KOPT-K1 (cell line): Measurements from ENCODE around the gene PDIA5.

ENCODE experiments used
- H3K27ac ChIP-seq: fragments of 200-600 bp; sonication (generic); 2 replicates; pipeline ENCODE4 v1.5.1; 2016; ENCODE audit warnings: antibody characterized with exemption, mild to moderate bottlenecking, low read depth, low read length; ENCODE audit not compliant: poor library complexity, severe bottlenecking
- H3K36me3 ChIP-seq: fragments of 200-600 bp; sonication (generic); 2 replicates; pipeline ENCODE4 v1.5.1; 2017; ENCODE audit warnings: antibody characterized with exemption, mild to moderate bottlenecking, low read length, moderate library complexity; ENCODE audit not compliant: insufficient read depth
- H3K9me3 ChIP-seq: fragments of 200-600 bp; sonication (generic); 2 replicates; pipeline ENCODE4 v1.5.1; 2017; ENCODE audit warnings: antibody characterized with exemption, low read length, mild to moderate bottlenecking; ENCODE audit not compliant: insufficient read depth, poor library complexity, severe bottlenecking

The PDIA5 gene

GRCh38 chr3:123123716-123124616 is 57.1 kb downstream of the PDIA5 start:
- H3K9me3 ChIP-seq: no peaks in the 10 kb centered on the region
- peaks cover 78% of the 10 kb centered on the region for H3K36me3 ChIP-seq
- H3K27ac ChIP-seq: no peak overlapping the region

DNA sequence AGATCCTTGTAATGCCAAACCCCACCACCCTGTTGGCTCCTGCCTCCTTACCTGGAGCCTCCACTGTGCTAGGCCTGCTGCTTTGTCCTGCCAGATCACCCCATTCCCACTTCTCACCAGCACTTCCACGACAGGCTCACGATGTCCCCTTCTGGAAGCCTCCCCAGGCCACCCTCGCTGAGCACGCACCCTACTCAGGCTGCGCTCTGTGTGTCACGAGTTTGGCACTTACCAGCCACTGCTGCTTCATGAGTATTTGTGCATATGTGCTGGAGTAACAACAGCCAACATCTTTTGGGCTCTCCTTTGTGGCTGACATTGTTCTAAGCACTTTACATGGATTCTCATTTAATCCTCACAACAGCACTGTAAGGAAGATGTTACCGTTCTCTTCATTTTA is 58.1 kb downstream of the PDIA5 start:
- no peaks in the 10 kb centered on the region for H3K9me3 ChIP-seq
- peaks cover 78% of the 10 kb centered on the region for H3K36me3 ChIP-seq
- H3K27ac ChIP-seq: no peak overlapping the region

DNA sequence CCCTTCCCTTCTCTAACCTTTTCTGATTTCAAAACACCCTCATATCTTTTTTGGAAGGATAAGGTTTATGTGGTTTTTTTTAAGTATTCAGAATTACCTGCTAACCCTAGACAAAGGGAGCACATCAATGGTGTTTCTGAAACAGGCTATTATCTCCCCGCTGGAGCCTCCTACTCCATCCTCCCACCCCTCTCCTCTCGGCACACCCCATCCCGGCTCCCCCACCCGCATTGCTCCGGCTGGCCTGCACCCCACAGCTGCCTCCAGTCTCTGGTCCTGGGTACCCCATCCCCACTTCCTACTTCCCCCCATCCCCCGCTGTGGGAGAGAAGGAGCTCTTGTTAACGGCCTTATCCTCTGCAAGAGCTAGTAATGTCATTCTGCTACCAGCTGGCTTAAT is 59.2 kb downstream of the PDIA5 start:
- H3K36me3 ChIP-seq: peaks cover 76% of the 10 kb centered on the region
- H3K27ac ChIP-seq: no peak overlapping the region
- no peaks in the 10 kb centered on the region for H3K9me3 ChIP-seq

- Histone ChIP-seq H3K9me3 (no peaks in the 10 kb centered on the region), H3K36me3 (peaks cover 74% of the 10 kb centered on the region), H3K27ac (no peak overlapping the region)
These were observed 59.8 kb downstream of the PDIA5 start for GRCh38 chr3:123126653-123127052.

GRCh38 chr3:123129092-123129491 is 62.3 kb downstream of the PDIA5 start:
- peaks cover 78% of the 10 kb centered on the region for H3K36me3 ChIP-seq
- no peaks in the 10 kb centered on the region for H3K9me3 ChIP-seq
- no peak overlapping the region for H3K27ac ChIP-seq

GRCh38 chr3:123129532-123129931 is 62.7 kb downstream of the PDIA5 start:
- H3K27ac ChIP-seq: no peak overlapping the region
- no peaks in the 10 kb centered on the region for H3K9me3 ChIP-seq
- H3K36me3 ChIP-seq: peaks cover 78% of the 10 kb centered on the region

DNA sequence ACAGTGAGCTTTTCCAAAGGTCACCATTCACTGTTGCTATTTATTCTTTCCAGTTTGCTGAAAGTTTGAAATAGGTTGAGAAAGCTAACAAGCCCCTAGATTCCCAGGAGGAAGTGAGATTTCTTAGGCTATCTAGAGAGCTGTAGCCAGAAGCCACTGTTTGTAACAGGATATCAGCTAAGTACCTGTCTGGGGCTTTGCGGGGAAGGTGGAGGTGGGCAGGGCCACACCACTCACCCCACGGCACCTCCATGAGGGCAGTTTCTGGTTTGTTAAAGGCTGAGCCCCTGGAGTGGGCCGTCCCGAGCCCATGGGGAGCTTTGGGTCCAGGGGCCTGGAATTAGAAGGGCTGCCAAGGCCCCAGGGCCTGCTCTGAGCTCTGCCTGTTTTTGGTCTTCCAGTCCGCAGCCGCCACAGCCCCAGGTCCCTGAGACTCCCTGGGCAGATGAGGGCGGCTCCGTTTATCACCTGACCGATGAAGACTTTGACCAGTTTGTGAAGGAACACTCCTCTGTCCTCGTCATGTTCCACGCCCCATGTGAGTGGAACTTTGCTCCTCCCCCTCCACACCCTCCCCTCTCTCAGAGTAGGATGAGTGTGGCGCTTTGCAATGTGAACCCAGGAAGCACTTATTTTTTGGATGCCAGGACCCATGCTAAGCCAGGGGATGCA is 63.4 kb downstream of the PDIA5 start:
- H3K27ac ChIP-seq: no peak overlapping the region
- H3K36me3 ChIP-seq: peaks cover 77% of the 10 kb centered on the region

GRCh38 chr3:123134671-123135070 is 67.8 kb downstream of the PDIA5 start:
- Histone ChIP-seq H3K27ac (no peak overlapping the region), H3K36me3 (peaks cover 53% of the 10 kb centered on the region), H3K9me3 (no peaks in the 10 kb centered on the region)

More for the DNA sequence above, 63.4 kb downstream of the PDIA5 start:
- no peaks in the 10 kb centered on the region for H3K9me3 ChIP-seq

- Histone ChIP-seq H3K36me3 (peaks cover 52% of the 10 kb centered on the region), H3K9me3 (no peaks in the 10 kb centered on the region), H3K27ac (no peak overlapping the region)
These were observed 70.2 kb downstream of the PDIA5 start for GRCh38 chr3:123137001-123137400.

DNA sequence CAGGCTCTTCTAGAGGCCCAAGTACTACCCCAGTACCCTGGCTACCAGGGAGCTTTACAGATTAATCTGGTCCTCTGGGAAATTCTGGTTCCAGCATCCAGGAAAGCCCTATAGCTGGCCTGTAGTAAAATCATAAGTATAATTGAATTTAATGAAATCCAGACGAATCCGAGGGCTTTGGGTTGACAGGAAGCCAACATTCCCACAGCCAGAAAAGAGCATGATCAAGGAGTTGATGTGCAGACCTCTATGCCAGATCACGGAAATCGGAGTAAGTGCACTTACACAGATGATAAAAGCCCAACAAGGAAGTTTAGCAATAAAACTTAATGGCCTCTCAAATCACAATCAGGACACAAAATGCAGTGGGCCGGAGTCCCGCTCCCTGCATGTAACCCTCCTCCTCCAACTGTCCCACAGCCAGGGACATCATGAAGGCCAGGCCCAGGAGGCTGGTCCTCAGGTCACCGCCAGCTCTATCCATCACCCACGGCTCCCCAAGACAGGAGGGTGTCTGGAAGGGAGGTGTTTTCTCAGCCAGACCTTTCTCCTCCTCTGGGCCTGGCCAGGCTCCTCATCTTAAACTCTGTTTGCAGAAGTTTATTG is 72.1 kb downstream of the PDIA5 start:
- H3K27ac ChIP-seq: no peak overlapping the region
- no peaks in the 10 kb centered on the region for H3K9me3 ChIP-seq
- H3K36me3 ChIP-seq: peaks cover 41% of the 10 kb centered on the region

GRCh38 chr3:123139522-123139921 is 72.7 kb downstream of the PDIA5 start:
- Histone ChIP-seq H3K36me3 (peaks cover 35% of the 10 kb centered on the region), H3K27ac (no peak overlapping the region), H3K9me3 (no peaks in the 10 kb centered on the region)

- no peaks in the 10 kb centered on the region for H3K9me3 ChIP-seq
- H3K36me3 ChIP-seq: peaks cover 35% of the 10 kb centered on the region
These were observed 73.7 kb downstream of the PDIA5 start for GRCh38 chr3:123140550-123140949.

GRCh38 chr3:123141276-123141675 is 74.5 kb downstream of the PDIA5 start:
- H3K9me3 ChIP-seq: no peaks in the 10 kb centered on the region

More at GRCh38 chr3:123140550-123140949, 73.7 kb downstream of the PDIA5 start:
- H3K27ac ChIP-seq: no peak overlapping the region

DNA sequence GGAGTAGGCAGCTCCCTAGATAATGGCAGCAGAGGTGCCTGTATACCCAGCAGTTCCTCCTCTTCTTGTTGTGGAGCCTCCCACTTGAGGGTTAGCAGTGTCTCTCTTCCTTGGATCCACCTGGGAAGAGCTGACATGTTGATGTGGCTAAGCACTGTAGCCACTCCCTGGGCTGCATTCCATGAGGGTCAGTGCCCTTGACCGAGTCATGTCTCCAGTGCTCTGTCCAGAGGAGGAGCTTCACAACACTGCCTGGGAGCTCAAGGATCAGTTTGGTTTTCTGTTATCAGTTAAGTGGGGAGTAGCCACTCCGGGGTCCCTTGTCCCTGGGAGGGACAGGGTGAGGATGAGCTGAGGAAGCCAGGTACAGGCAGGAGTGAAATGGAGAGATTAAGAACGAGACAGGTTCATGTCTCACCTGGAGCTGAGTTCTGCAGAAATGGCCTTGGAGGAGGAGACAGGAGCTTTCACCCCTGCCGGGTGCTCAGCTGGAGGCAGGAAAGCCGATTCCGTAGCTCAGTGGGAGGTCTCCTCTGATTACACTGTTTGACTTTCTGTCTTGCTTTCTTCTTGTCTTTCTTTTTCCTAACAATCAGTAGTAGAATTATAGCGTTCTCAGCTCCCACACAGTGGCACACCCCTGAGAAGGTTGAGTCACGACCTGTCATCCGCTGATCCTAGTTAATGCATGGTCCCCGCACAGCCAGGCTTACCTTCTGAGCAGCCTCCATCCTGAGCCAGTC is 77.0 kb downstream of the PDIA5 start:
- H3K27ac ChIP-seq: no peak overlapping the region
- H3K36me3 ChIP-seq: peaks cover 64% of the 10 kb centered on the region
- no peaks in the 10 kb centered on the region for H3K9me3 ChIP-seq

More at GRCh38 chr3:123141276-123141675, 74.5 kb downstream of the PDIA5 start:
- no peak overlapping the region for H3K27ac ChIP-seq
- peaks cover 41% of the 10 kb centered on the region for H3K36me3 ChIP-seq
